ENCODE data around the gene PARP14. TPM values are rescaled to one million over a fixed set of nuclear protein-coding genes. Genes with fewer than 3 reads are reported as not detected.
"Not testable (repeated sequence)": the region's sequence is repeated elsewhere in the genome, so short reads cannot be mapped to it uniquely, and the experiment has no call there.

PARP14 gene
- total RNA-seq, 2 donors from 2014 or later = 31.6 to 31.9 TPM

DNA sequence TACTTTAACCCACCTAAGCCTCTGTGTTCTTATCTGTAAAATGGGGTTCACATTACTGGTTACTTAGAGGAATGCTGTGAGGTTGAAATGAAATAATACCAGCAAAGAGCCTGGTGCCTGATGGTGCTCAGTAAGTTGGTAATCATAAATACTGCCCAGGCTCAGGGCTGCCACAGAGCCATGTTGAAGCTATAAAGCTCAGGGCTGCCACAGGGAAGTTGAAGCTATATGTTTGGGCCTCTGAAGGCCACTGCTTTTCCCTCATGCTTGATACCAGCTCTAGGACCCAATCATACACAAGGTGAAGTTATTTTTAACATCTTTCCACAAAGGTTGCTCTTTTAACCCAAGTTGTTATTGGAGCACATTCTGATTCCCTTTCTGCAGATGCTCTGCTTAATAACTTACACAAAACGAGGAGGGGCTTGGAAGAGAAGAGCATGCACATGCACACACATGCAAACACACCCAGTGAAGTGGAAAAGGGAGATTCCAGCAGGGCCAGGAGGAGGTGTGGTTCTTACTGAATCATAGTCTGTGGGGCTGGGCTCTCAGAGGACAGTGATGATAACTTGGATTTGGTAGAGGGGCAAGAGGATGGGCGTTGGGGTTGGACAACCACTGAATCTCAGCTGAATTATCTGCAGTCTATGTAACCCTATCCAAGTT lies 17.4 kb downstream of the PARP14 start:
- H3K27me3 ChIP-seq = no peaks in the 10 kb centered on the region
- intact Hi-C loops (cut with DNase I) = no loop called here
- peaks cover 4% of the 10 kb centered on the region for H3K4me1 ChIP-seq
- TF ChIP-seq CTCF (IDR thresholded peaks at IDR 0.05) = no peak
- TF ChIP-seq POLR2A (IDR thresholded peaks at IDR 0.05) = no peak
- H3K36me3 ChIP-seq (replicated peaks in 1 of 2; ENCODE audit: insufficient read depth in 1 of 2, low read depth in 2 of 2) = peaks cover 0 to 10% of the 10 kb centered on the region in 2 donors
- DNase-seq (no peak), ATAC-seq (no peak)
- no peaks in the 10 kb centered on the region for H3K9me3 ChIP-seq
- no peak overlapping the region for H3K27ac ChIP-seq
- 74 to 78% methylated on average over 2 of the region's 2 CpGs for WGBS, 2 donors
- H3K4me3 ChIP-seq = no peak overlapping the region

DNA sequence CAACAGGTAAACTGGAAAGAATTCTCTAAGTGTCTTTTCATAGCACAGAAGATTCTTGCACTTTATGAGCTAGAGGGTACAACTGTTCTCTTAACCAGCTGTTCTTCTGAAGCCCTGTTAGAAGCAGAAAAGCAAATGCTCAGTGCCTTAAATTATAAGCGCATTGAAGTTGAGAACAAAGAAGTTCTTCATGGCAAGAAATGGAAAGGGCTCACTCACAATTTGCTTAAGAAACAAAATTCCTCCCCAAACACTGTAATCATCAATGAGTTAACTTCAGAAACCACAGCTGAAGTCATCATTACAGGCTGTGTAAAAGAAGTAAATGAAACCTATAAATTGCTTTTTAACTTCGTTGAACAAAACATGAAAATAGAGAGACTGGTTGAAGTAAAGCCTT lies 19.6 kb downstream of the PARP14 start:
- no peaks in the 10 kb centered on the region for H3K4me1 ChIP-seq
- 80 to 82% methylated on average over 2 of the region's 2 CpGs for WGBS, 2 donors
- no peak overlapping the region for H3K4me3 ChIP-seq
- H3K27me3 ChIP-seq = no peaks in the 10 kb centered on the region
- peaks cover 0 to 11% of the 10 kb centered on the region in 2 donors for H3K36me3 ChIP-seq (replicated peaks in 1 of 2; ENCODE audit: insufficient read depth in 1 of 2, low read depth in 2 of 2)
- H3K9me3 ChIP-seq = no peaks in the 10 kb centered on the region
- no peak overlapping the region for H3K27ac ChIP-seq
- no peak for DNase-seq
- intact Hi-C loops (cut with DNase I) = no loop called here
- TF ChIP-seq CTCF (IDR thresholded peaks at IDR 0.05) (no peak), POLR2A (IDR thresholded peaks at IDR 0.05) (no peak)
- no peak for ATAC-seq

GRCh38 chr3:122705379-122705778 lies 24.7 kb downstream of the PARP14 start:
- Histone ChIP-seq H3K9me3 (no peaks in the 10 kb centered on the region), H3K4me3 (no peak overlapping the region), H3K36me3 (replicated peaks in 1 of 2; ENCODE audit: insufficient read depth in 1 of 2, low read depth in 2 of 2) (peaks cover 0 to 3% of the 10 kb centered on the region in 2 donors), H3K4me1 (no peaks in the 10 kb centered on the region), H3K27me3 (no peaks in the 10 kb centered on the region), H3K27ac (no peak overlapping the region)
- no peak for ATAC-seq
- no peak for DNase-seq
- WGBS, 2 donors = 88 to 90% methylated on average over 1 of the region's 1 CpG
- TF ChIP-seq POLR2A (IDR thresholded peaks at IDR 0.05) = no peak
- TF ChIP-seq CTCF (IDR thresholded peaks at IDR 0.05) = no peak
- intact Hi-C loops (cut with DNase I) = no loop called here

DNA sequence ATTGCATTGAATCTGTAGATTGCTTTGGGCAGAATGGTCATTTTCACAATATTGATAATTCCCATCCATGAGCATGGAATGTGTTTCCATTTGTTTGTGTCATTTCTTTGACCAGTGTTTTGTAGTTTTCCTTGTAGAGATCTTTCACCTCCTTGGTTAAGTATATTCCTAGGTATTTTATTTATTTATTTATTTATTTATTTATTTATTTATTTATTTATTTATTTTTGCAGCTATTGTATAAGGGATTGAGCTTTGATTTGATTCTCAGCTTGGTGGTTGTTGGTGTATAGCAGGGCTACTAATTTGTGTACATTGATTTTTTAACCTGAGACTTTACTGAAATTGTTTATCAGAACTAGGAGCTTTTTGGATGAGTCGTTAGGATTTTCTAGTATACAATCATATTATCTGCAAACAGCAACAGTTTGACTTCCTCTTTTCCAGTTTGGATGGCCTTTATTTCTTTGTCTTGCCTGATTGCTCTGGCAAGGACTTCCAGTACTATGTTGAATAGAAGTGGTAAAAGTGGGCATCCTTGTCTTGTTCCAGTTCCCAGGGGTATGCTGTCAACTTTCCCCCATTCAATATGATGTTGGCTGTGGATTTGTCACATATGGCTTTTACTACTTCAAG lies 30.1 kb downstream of the PARP14 start:
- 86 to 97% methylated on average over 1 of the region's 1 CpG for WGBS, 2 donors
- intact Hi-C loops (cut with DNase I) = not testable (repeated sequence)

GRCh38 chr3:122714273-122714672 lies 33.6 kb downstream of the PARP14 start:
- Histone ChIP-seq H3K4me1 (no peaks in the 10 kb centered on the region), H3K9me3 (no peaks in the 10 kb centered on the region), H3K27ac (no peak overlapping the region), H3K4me3 (no peak overlapping the region), H3K36me3 (replicated peaks in 1 of 2; ENCODE audit: insufficient read depth in 1 of 2, low read depth in 2 of 2) (peaks cover 0 to 23% of the 10 kb centered on the region in 2 donors), H3K27me3 (no peaks in the 10 kb centered on the region)
- no peak for ATAC-seq
- TF ChIP-seq CTCF (IDR thresholded peaks at IDR 0.05) = no peak
- TF ChIP-seq POLR2A (IDR thresholded peaks at IDR 0.05) = no peak
- intact Hi-C loops (cut with DNase I) = no loop called here
- WGBS, 2 donors = 89 to 94% methylated on average over 3 of the region's 3 CpGs
- no peak for DNase-seq

More for the DNA sequence above, 30.1 kb downstream of the PARP14 start:
- DNase-seq, H3K4me3 ChIP-seq, H3K4me1 ChIP-seq, H3K27me3 ChIP-seq, H3K27ac ChIP-seq, ATAC-seq, H3K9me3 ChIP-seq: not testable (repeated sequence)
- peaks cover 0 to 15% of the 10 kb centered on the region in 2 donors for H3K36me3 ChIP-seq (replicated peaks in 1 of 2; ENCODE audit: insufficient read depth in 1 of 2, low read depth in 2 of 2)
